ENCODE measurements around the gene LFNG. TPM values are rescaled to one million over a fixed set of nuclear protein-coding genes. Genes with fewer than 3 reads are reported as not detected.

Gene LFNG
- total RNA-seq, 1 donor from 2014 or later: 58.0 TPM

- H3K27ac Mint-ChIP-seq: no peak overlapping the region
- H3K4me2 ChIP-seq: no peak overlapping the region
- no peak for DNase-seq (ENCODE audit: low spot score)
- TF ChIP-seq EZH2phosphoT487 (IDR thresholded peaks at IDR 0.05): no peak
- TF ChIP-seq EZH2 (IDR thresholded peaks at IDR 0.05): no peak
- no peak for TF ChIP-seq CTCF (IDR thresholded peaks at IDR 0.05)
- H4K20me1 ChIP-seq (ENCODE audit: low read depth): no peaks in the 10 kb centered on the region
- no peaks in the 10 kb centered on the region for H3K36me3 Mint-ChIP-seq
- no peak overlapping the region for H3K9ac ChIP-seq
- H3K27me3 ChIP-seq: no peaks in the 10 kb centered on the region
- peaks cover 53% of the 10 kb centered on the region for H3K4me1 Mint-ChIP-seq
- no peak overlapping the region for H3K27ac ChIP-seq
- H3K9me3 ChIP-seq (ENCODE audit: low read depth): no peaks in the 10 kb centered on the region
- H3F3A ChIP-seq (ENCODE audit: low read depth): peaks cover 25% of the 10 kb centered on the region
- H3K27me3 Mint-ChIP-seq (ENCODE audit: insufficient read depth, low read depth): peaks cover 14% of the 10 kb centered on the region
- H3K4me3 Mint-ChIP-seq: no peak overlapping the region
- no peak overlapping the region for H2AFZ ChIP-seq (replicated peaks)
- no peak overlapping the region for H3K4me3 ChIP-seq
- H3K4me1 ChIP-seq: peaks cover 37% of the 10 kb centered on the region
- no peaks in the 10 kb centered on the region for H3K79me2 ChIP-seq (ENCODE audit: low read depth)
- H3K36me3 ChIP-seq: no peaks in the 10 kb centered on the region
- no peaks in the 10 kb centered on the region for H3K9me3 Mint-ChIP-seq
These were observed 11.7 kb upstream of the LFNG start for GRCh38 chr7:2507917-2508306.

GRCh38 chr7:2508327-2509215, 11.0 kb upstream of the LFNG start:
- no peak overlapping the region for H3K9ac ChIP-seq
- H3K36me3 Mint-ChIP-seq: no peaks in the 10 kb centered on the region
- H3F3A ChIP-seq (ENCODE audit: low read depth): peaks cover 25% of the 10 kb centered on the region
- peaks cover 51% of the 10 kb centered on the region for H3K4me1 Mint-ChIP-seq
- peak overlapping the region; percentile 62 for H3K27ac ChIP-seq
- H3K79me2 ChIP-seq (ENCODE audit: low read depth): no peaks in the 10 kb centered on the region
- no peaks in the 10 kb centered on the region for H3K36me3 ChIP-seq
- peaks cover 14% of the 10 kb centered on the region for H3K27me3 Mint-ChIP-seq (ENCODE audit: insufficient read depth, low read depth)
- peak overlapping the region; percentile 87 for H3K27ac Mint-ChIP-seq
- no peak overlapping the region for H2AFZ ChIP-seq (replicated peaks)
- DNase-seq (ENCODE audit: low spot score): peak; percentile 48
- peaks cover 41% of the 10 kb centered on the region for H3K4me1 ChIP-seq
- peak overlapping the region; percentile 35 for H3K4me3 Mint-ChIP-seq
- no peaks in the 10 kb centered on the region for H3K9me3 Mint-ChIP-seq
- peak overlapping the region; percentile 64 for H3K4me2 ChIP-seq
- no peaks in the 10 kb centered on the region for H4K20me1 ChIP-seq (ENCODE audit: low read depth)
- no peaks in the 10 kb centered on the region for H3K27me3 ChIP-seq
- no peaks in the 10 kb centered on the region for H3K9me3 ChIP-seq (ENCODE audit: low read depth)
- no peak overlapping the region for H3K4me3 ChIP-seq
- TF ChIP-seq EZH2phosphoT487 (IDR thresholded peaks at IDR 0.05) (no peak), EZH2 (IDR thresholded peaks at IDR 0.05) (no peak), CTCF (IDR thresholded peaks at IDR 0.05) (no peak)

- H3K36me3 Mint-ChIP-seq: no peaks in the 10 kb centered on the region
- peak overlapping the region; percentile 90 for H3K27ac Mint-ChIP-seq
- H3K27me3 ChIP-seq: no peaks in the 10 kb centered on the region
- no peaks in the 10 kb centered on the region for H3K36me3 ChIP-seq
- no peaks in the 10 kb centered on the region for H4K20me1 ChIP-seq (ENCODE audit: low read depth)
- peak overlapping the region; percentile 62 for H3K27ac ChIP-seq
- TF ChIP-seq EZH2phosphoT487 (IDR thresholded peaks at IDR 0.05): no peak
- no peak for TF ChIP-seq EZH2 (IDR thresholded peaks at IDR 0.05)
- TF ChIP-seq CTCF (IDR thresholded peaks at IDR 0.05): no peak
- H3K4me3 ChIP-seq: no peak overlapping the region
- peaks cover 44% of the 10 kb centered on the region for H3K4me1 ChIP-seq
- H3K27me3 Mint-ChIP-seq (ENCODE audit: insufficient read depth, low read depth): peaks cover 14% of the 10 kb centered on the region
- no peaks in the 10 kb centered on the region for H3K79me2 ChIP-seq (ENCODE audit: low read depth)
- H2AFZ ChIP-seq (replicated peaks): no peak overlapping the region
- no peak overlapping the region for H3K9ac ChIP-seq
- H3K9me3 ChIP-seq (ENCODE audit: low read depth): no peaks in the 10 kb centered on the region
- DNase-seq (ENCODE audit: low spot score): peak; percentile 66
- peak overlapping the region; percentile 67 for H3K4me3 Mint-ChIP-seq
- H3K4me1 Mint-ChIP-seq: peaks cover 44% of the 10 kb centered on the region
- peak overlapping the region; percentile 64 for H3K4me2 ChIP-seq
- H3K9me3 Mint-ChIP-seq: no peaks in the 10 kb centered on the region
- peaks cover 25% of the 10 kb centered on the region for H3F3A ChIP-seq (ENCODE audit: low read depth)
These were observed 10.2 kb upstream of the LFNG start for GRCh38 chr7:2509298-2509906.

All from neural progenitor cell (in vitro differentiated cells).